Transverse colon (tissue), 4 donors: ENCODE results near the gene XRRA1. TPM values are rescaled to one million over a fixed set of nuclear protein-coding genes. Genes with fewer than 3 reads are reported as not detected.
"Not testable (repeated sequence)": the region's sequence is repeated elsewhere in the genome, so short reads cannot be mapped to it uniquely, and the experiment has no call there.

Source experiments
- DNase-seq: peaks from one replicate; pipeline ENCODE4 v3.0.0-alpha.2; 2019
- H3K27ac ChIP-seq, 4 donors: fragments of 200-600 bp; sonication (generic); 2 replicates each; pipeline ENCODE4 v1.5.1; 2016 to 2018; ENCODE audit warnings: inconsistent platforms in 4 of 4
- H3K27me3 ChIP-seq: fragments of 200-600 bp; sonication (generic); 2 replicates; pipeline ENCODE4 v1.5.1; 2017; ENCODE audit warnings: inconsistent platforms
- H3K36me3 ChIP-seq, 4 donors: fragments of 200-600 bp; sonication (generic); 2 replicates each; pipeline ENCODE4 v1.5.1; 2017 to 2019; ENCODE audit warnings: inconsistent platforms in 4 of 4
- H3K4me1 ChIP-seq, 4 donors: fragments of 200-600 bp; sonication (generic); 2 replicates each; pipeline ENCODE4 v1.5.1; 2017 to 2020; ENCODE audit warnings: inconsistent platforms in 4 of 4
- H3K4me3 ChIP-seq, 4 donors: fragments of 200-600 bp; sonication (generic); 1 replicate in 1 of 4; 2 replicates in 3 of 4; pipeline versions ENCODE4 v1.5.1 to v1.6.1; 2017 to 2019; ENCODE audit warnings: inconsistent platforms in 4 of 4
- H3K9me3 ChIP-seq, 2 donors: fragments of 200-600 bp; sonication (generic); 2 replicates each; pipeline ENCODE4 v1.5.1; 2017 to 2019; ENCODE audit warnings: inconsistent platforms in 2 of 2
- EP300 ChIP-seq: sonication (generic); formaldehyde crosslinking; IDR thresholded peaks from one replicate; pipeline ENCODE4 v1.6.1; 2017; ENCODE audit warnings: antibody characterized with exemption, low read depth
- POLR2A ChIP-seq: fragments of 450-650 bp; IDR thresholded peaks from one replicate; pipeline ENCODE4 v1.6.1; 2016; ENCODE audit warnings: antibody characterized with exemption, mild to moderate bottlenecking, moderate library complexity
- POLR2AphosphoS5 ChIP-seq, 3 donors: sonication (generic); formaldehyde crosslinking; IDR thresholded peaks; one replicate each; pipeline ENCODE4 v1.6.1; 2016; ENCODE audit warnings: antibody characterized with exemption in 3 of 3
- WGBS, 2 donors: methylation state at CpG; one replicate each; pipeline ENCODE4 v1.1.5; 2018; ENCODE audit warnings: low coverage in 1 of 2; 5-methylcytosine and 5-hydroxymethylcytosine counted together
- in situ Hi-C, 4 donors: fragments of 200-750 bp; cut with MboI; loops; one replicate each; pipeline versions ENCODE4 v1.15.0 to v1.15.1; 2017; ENCODE audit warnings: low sequenced_read_pairs in 3 of 4, low pct_ligation_motif_present in 1 of 4, low pct_unique_long_range_greater_than_20kb in 1 of 4
- intact Hi-C: fragments of 100-400 bp; cut with DNase I; formaldehyde crosslinking; loops from one replicate; pipeline ENCODE4 v1.15.1; 2023; ENCODE audit warnings: low total_unique reads
- total RNA-seq, 4 donors: library from RNA; depleted of rRNA; stranded (reverse); fragments of >200 nt; gene quantifications; one replicate each; pipeline ENCODE4 v1.1.0, GENCODE V29; 2016
- TF ChIP-seq, protein P1 (sequence below), 5 experiments: fragments of 200-600 bp in 3 of 5; fragments of 450-650 bp in 2 of 5; sonication (generic) in 3 of 5; IDR thresholded peaks; 1 replicate in 2 of 5; 2 replicates in 3 of 5; pipeline ENCODE4 v1.5.1; 2016 to 2017; ENCODE audit warnings: antibody characterized with exemption in 5 of 5, inconsistent platforms in 3 of 5, mild to moderate bottlenecking in 2 of 5, moderate library complexity in 1 of 5

The XRRA1 gene
- total RNA-seq = 10 to 100 TPM in 3 of 4 donors, 1 to 10 TPM in 1; 5.7 to 61.0 (median 17.2) TPM

DNA sequence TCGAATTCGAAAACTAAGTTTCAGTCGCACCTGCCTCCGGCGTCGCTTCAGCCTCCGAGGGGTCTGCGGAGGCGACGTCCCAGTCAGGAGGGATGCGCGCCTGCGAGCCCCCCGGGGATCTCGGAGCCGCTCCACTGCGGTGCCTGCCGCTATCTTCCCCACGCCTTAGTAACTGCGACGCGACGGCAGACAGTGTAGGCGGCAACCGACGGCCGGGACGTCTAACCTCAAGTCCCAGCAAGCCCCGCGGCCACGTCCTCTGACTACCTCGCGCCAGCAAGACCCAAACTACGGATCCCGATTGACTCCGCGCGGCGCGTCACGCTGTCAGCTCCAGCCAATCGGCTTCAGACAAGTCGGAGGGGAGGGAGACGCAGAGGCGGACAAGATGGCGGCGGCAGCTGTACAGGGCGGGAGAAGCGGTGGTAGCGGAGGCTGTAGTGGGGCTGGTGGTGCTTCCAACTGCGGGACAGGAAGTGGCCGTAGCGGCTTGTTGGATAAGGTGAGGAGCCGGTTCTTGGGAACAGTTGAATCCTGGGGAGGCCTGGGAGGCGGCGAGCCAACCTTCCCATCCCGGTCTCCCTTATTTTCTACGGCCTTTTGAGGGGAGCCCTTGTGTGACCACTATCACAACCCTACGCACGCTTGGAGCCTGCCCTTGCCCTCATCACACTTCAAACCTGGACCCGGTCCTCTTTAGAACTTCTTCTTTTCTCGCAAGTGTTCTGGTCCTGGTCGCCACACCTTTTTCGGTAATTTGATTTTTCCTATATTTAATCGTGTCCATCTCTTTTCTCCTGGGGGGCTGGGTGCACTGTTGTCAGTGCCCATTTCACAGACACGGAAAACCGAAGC, at the start of gene XRRA1, which contains the start of gene SPCS2:
TSS of gene XRRA1 (minus strand) at position 194 of the 855 bp plus-strand sequence. CDS start 8,213 bp downstream, outside the sequence.
TSS of gene SPCS2 (plus strand) at position 369 of the 855 bp plus-strand sequence. CDS start at position 389, 20 bp downstream.
- H3K27me3 ChIP-seq = no peaks in the 10 kb centered on the region
- in situ Hi-C loops = loop anchor here in 3 of 4 donors (25.0 kb wide), 1 partner anchor 288 kb away; the partner anchor contains the start of gene TPBGL (in 3 of the 3)
- TF ChIP-seq POLR2A (peak; percentile 84), POLR2AphosphoS5 (IDR thresholded peaks at IDR 0.05) (peak; percentile 91 to 94 (median 92)), EP300 (no peak)
- TF ChIP-seq, protein P1, sequence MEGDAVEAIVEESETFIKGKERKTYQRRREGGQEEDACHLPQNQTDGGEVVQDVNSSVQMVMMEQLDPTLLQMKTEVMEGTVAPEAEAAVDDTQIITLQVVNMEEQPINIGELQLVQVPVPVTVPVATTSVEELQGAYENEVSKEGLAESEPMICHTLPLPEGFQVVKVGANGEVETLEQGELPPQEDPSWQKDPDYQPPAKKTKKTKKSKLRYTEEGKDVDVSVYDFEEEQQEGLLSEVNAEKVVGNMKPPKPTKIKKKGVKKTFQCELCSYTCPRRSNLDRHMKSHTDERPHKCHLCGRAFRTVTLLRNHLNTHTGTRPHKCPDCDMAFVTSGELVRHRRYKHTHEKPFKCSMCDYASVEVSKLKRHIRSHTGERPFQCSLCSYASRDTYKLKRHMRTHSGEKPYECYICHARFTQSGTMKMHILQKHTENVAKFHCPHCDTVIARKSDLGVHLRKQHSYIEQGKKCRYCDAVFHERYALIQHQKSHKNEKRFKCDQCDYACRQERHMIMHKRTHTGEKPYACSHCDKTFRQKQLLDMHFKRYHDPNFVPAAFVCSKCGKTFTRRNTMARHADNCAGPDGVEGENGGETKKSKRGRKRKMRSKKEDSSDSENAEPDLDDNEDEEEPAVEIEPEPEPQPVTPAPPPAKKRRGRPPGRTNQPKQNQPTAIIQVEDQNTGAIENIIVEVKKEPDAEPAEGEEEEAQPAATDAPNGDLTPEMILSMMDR (IDR thresholded peaks at IDR 0.05) = no peak
- peaks cover 11 to 54% (median 25%) of the 10 kb centered on the region in 4 donors for H3K4me1 ChIP-seq
- no peaks in the 10 kb centered on the region for H3K36me3 ChIP-seq
- intact Hi-C loops = no loop called here
- WGBS, 2 donors = 0 to 1% methylated on average over 5 to 61 of the region's 67 CpGs
- peak within 1 kb of the TSS; percentile 72 to 97 (median 86) for H3K4me3 ChIP-seq
- DNase-seq = peak; percentile 99
- peak within 1 kb of the TSS; percentile 84 to 89 (median 86) for H3K27ac ChIP-seq
- H3K9me3 ChIP-seq = no peaks in the 10 kb centered on the region

- Histone ChIP-seq H3K4me3 (no peak overlapping the region), H3K36me3 (no peaks in the 10 kb centered on the region), H3K4me1 (peaks cover 0 to 19% (median 5%) of the 10 kb centered on the region in 4 donors), H3K27me3 (no peaks in the 10 kb centered on the region), H3K27ac (no peak overlapping the region), H3K9me3 (no peaks in the 10 kb centered on the region)
- in situ Hi-C loops = no loop called here
- no peak for DNase-seq
- intact Hi-C loops = no loop called here
- no peak for TF ChIP-seq POLR2AphosphoS5 (IDR thresholded peaks at IDR 0.05)
- TF ChIP-seq POLR2A = no peak
- TF ChIP-seq, protein P1 (IDR thresholded peaks at IDR 0.05) = no peak
- no peak for TF ChIP-seq EP300
- WGBS, 2 donors = 83 to 86% methylated on average over 3 to 5 of the region's 5 CpGs
Measured at GRCh38 chr11:74992852-74993251, 44.0 kb upstream of the XRRA1 start.

- TF ChIP-seq, protein P1 (IDR thresholded peaks at IDR 0.05) = no peak
- TF ChIP-seq POLR2AphosphoS5 (IDR thresholded peaks at IDR 0.05) (no peak), POLR2A (no peak), EP300 (no peak)
- WGBS, 2 donors = 33 to 68% methylated on average over 1 of the region's 1 CpG
- in situ Hi-C loops = no loop called here
Measured at GRCh38 chr11:74990941-74991340, 42.0 kb upstream of the XRRA1 start.

GRCh38 chr11:74990150-74990549, 41.3 kb upstream of the XRRA1 start:
- H3K9me3 ChIP-seq, H3K27ac ChIP-seq, intact Hi-C loops, DNase-seq, in situ Hi-C loops, H3K27me3 ChIP-seq, H3K36me3 ChIP-seq, H3K4me3 ChIP-seq: not testable (repeated sequence)
- peaks cover 0 to 19% (median 5%) of the 10 kb centered on the region in 4 donors for H3K4me1 ChIP-seq
- WGBS, 2 donors = 90 to 92% methylated on average over 4 of the region's 4 CpGs

More at GRCh38 chr11:74990941-74991340, 42.0 kb upstream of the XRRA1 start:
- no peaks in the 10 kb centered on the region for H3K36me3 ChIP-seq
- H3K27ac ChIP-seq = no peak overlapping the region
- intact Hi-C loops = no loop called here
- no peaks in the 10 kb centered on the region for H3K9me3 ChIP-seq
- peaks cover 0 to 19% (median 5%) of the 10 kb centered on the region in 4 donors for H3K4me1 ChIP-seq
- H3K4me3 ChIP-seq = no peak overlapping the region
- H3K27me3 ChIP-seq = no peaks in the 10 kb centered on the region
- no peak for DNase-seq
